PFSK-1 (cell line): ENCODE results near the gene PLCXD1.

Source experiments
- SIN3A ChIP-seq: IDR thresholded peaks from 2 replicates; pipeline ENCODE4 v1.6.1; 2012; ENCODE audit warnings: mild to moderate bottlenecking, low read length, moderate library complexity, borderline replicate concordance; ENCODE audit not compliant: insufficient read depth
- TF ChIP-seq, protein P1 (sequence below), 2 experiments: IDR thresholded peaks; 2 replicates each; pipeline versions ENCODE4 v1.6.1 to v1.8.0; 2011 to 2012; ENCODE audit warnings: low read depth in 2 of 2, low read length in 2 of 2, control low read depth in 1 of 2, inconsistent platforms in 1 of 2, mild to moderate bottlenecking in 1 of 2, moderate library complexity in 1 of 2; ENCODE audit not compliant: insufficient read depth in 1 of 2

DNA sequence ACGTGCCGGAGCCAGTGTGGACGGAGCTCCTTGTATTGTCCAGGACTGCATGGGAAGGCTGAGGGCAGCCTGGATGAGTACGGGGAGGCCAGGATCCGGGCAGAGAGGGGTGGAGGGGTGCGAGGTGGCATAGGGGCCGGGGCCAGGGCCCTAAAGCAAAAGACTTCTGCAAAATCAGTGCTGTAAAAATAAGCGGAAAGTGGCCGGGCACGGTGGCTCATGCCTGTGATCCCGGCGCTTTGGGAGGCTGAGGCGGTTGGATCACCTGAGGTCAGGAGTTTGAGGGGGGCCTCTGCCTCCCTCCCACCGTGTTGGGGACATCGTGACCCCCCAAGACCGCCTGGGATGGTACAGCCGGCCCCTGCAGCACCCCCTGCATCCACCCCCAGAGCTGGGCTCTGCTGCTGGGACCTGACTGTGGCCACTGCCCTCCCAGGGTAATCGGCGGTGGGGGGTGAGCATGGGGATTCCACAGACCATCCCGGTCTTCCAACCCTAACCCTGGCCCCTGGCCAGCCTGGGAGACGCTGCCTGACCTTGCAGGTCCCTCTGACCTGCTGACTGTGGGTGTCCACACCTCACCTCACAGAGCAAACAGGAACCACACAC lies 23.4 kb upstream of the PLCXD1 start:
- TF ChIP-seq SIN3A: no peak
- TF ChIP-seq, protein P1, sequence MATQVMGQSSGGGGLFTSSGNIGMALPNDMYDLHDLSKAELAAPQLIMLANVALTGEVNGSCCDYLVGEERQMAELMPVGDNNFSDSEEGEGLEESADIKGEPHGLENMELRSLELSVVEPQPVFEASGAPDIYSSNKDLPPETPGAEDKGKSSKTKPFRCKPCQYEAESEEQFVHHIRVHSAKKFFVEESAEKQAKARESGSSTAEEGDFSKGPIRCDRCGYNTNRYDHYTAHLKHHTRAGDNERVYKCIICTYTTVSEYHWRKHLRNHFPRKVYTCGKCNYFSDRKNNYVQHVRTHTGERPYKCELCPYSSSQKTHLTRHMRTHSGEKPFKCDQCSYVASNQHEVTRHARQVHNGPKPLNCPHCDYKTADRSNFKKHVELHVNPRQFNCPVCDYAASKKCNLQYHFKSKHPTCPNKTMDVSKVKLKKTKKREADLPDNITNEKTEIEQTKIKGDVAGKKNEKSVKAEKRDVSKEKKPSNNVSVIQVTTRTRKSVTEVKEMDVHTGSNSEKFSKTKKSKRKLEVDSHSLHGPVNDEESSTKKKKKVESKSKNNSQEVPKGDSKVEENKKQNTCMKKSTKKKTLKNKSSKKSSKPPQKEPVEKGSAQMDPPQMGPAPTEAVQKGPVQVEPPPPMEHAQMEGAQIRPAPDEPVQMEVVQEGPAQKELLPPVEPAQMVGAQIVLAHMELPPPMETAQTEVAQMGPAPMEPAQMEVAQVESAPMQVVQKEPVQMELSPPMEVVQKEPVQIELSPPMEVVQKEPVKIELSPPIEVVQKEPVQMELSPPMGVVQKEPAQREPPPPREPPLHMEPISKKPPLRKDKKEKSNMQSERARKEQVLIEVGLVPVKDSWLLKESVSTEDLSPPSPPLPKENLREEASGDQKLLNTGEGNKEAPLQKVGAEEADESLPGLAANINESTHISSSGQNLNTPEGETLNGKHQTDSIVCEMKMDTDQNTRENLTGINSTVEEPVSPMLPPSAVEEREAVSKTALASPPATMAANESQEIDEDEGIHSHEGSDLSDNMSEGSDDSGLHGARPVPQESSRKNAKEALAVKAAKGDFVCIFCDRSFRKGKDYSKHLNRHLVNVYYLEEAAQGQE (IDR thresholded peaks at IDR 0.05; ENCODE audit: insufficient read depth in 1 of 2, low read depth in 2 of 2, low read length in 2 of 2): no peak
